Cardiac muscle cell (in vitro differentiated cells and primary cell): Measurements from ENCODE around the gene WNT9B. TPM values are rescaled to one million over a fixed set of nuclear protein-coding genes. Genes with fewer than 3 reads are reported as not detected.

Experiments used
- DNase-seq, 2 donors: peaks; one replicate each; pipeline versions ENCODE4 v3.0.0 to v3.0.0-alpha.2; 2010 to 2017; ENCODE audit warnings: low read depth in 1 of 2, low spot score in 1 of 2
- H3K27ac ChIP-seq: fragments of 200-600 bp; sonication (generic); 2 replicates; pipeline ENCODE4 v1.5.1; 2016
- H3K27me3 ChIP-seq: fragments of 200-600 bp; sonication (generic); 2 replicates; pipeline ENCODE4 v1.6.0; 2016; ENCODE audit warnings: control low read depth
- H3K36me3 ChIP-seq: fragments of 200-600 bp; sonication (generic); 2 replicates; pipeline ENCODE4 v1.5.1; 2016; ENCODE audit warnings: control low read depth
- H3K4me1 ChIP-seq: fragments of 200-600 bp; sonication (generic); 2 replicates; pipeline ENCODE4 v1.8.1; 2017; ENCODE audit warnings: low read depth, mild to moderate bottlenecking, mixed run types
- H3K4me3 ChIP-seq: fragments of 200-600 bp; sonication (generic); 2 replicates; pipeline ENCODE4 v1.5.1; 2016; ENCODE audit warnings: mild to moderate bottlenecking
- H3K9me3 ChIP-seq: fragments of 200-600 bp; sonication (generic); 2 replicates; pipeline ENCODE4 v1.5.1; 2017; ENCODE audit warnings: low read depth, mild to moderate bottlenecking, control low read depth
- polyA plus RNA-seq: library from polyadenylated mRNA; unstranded; fragments of >200 nt; fragmentation: Nextera tagmentation; extraction: Ambion mirVana; gene quantifications from 2 replicates; pipeline ENCODE4 v1.2.1, GENCODE V29; 2016
- total RNA-seq: library from RNA; depleted of rRNA; stranded (reverse); fragments of >200 nt; gene quantifications from 2 replicates; pipeline ENCODE4 v1.2.3, GENCODE V29; 2016
- TF ChIP-seq, protein P1 (sequence below): IDR thresholded peaks from 2 replicates; pipeline ENCODE4 v1.5.1; 2012; ENCODE audit warnings: low read depth, mild to moderate bottlenecking, low read length

Gene WNT9B
- total and polyA plus RNA-seq, 2 experiments from 2014 or later = 0.33 TPM; not detected in 1

DNA sequence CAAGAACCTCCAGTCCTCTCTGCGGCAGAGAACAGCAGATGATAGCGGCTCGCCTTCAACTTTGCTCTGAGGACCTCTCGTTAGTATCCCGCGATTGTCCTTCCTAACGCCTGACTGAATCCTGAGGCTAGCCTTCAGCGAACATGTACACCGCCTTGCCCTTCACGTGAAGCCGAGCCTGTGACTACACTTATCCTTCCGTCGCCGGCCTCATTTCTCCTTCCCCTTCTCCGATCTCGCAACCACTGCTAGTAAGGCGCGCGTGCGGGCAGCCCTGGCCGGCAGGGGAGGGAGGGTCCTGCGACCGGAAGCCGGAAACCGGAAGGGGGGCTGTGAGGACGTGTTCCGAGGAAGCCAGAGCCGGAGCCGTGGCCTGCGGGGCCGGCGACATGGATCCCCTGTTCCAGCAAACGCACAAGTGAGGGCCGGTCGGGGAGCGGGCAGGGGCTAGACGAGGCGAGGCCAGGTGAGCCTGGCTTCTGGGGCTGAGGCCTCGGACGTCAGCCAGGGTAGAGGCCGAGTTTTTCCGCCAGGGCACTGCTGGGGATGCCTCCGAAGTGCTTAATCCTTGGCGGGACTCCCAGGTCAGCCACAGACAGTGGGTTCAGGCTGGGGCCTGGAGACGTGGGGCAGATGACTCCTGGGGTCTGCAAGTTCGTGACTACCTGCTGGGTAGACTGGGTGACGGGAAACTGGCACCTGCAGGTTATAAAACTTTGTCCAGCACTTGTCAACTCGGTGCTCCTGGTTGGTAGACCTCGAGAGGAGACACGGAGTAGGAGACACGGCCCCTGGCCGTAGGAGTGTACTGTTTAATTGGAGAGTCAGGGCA lies 71.6 kb downstream of the WNT9B start, which contains the start of gene GOSR2:
Gene GOSR2 (plus strand): TSS at position 357 of the 832 bp plus-strand sequence. CDS start 33 bp downstream, at position 390.
- Histone ChIP-seq H3K27ac (peak within 1 kb of the TSS; percentile 98), H3K4me1 (peaks cover 7% of the 10 kb centered on the region), H3K9me3 (no peaks in the 10 kb centered on the region), H3K36me3 (no peaks in the 10 kb centered on the region), H3K27me3 (no peaks in the 10 kb centered on the region), H3K4me3 (peak within 1 kb of the TSS; percentile 72)
- peak; percentile 90 to 92 for DNase-seq
- TF ChIP-seq, protein P1, sequence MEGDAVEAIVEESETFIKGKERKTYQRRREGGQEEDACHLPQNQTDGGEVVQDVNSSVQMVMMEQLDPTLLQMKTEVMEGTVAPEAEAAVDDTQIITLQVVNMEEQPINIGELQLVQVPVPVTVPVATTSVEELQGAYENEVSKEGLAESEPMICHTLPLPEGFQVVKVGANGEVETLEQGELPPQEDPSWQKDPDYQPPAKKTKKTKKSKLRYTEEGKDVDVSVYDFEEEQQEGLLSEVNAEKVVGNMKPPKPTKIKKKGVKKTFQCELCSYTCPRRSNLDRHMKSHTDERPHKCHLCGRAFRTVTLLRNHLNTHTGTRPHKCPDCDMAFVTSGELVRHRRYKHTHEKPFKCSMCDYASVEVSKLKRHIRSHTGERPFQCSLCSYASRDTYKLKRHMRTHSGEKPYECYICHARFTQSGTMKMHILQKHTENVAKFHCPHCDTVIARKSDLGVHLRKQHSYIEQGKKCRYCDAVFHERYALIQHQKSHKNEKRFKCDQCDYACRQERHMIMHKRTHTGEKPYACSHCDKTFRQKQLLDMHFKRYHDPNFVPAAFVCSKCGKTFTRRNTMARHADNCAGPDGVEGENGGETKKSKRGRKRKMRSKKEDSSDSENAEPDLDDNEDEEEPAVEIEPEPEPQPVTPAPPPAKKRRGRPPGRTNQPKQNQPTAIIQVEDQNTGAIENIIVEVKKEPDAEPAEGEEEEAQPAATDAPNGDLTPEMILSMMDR = no peak

DNA sequence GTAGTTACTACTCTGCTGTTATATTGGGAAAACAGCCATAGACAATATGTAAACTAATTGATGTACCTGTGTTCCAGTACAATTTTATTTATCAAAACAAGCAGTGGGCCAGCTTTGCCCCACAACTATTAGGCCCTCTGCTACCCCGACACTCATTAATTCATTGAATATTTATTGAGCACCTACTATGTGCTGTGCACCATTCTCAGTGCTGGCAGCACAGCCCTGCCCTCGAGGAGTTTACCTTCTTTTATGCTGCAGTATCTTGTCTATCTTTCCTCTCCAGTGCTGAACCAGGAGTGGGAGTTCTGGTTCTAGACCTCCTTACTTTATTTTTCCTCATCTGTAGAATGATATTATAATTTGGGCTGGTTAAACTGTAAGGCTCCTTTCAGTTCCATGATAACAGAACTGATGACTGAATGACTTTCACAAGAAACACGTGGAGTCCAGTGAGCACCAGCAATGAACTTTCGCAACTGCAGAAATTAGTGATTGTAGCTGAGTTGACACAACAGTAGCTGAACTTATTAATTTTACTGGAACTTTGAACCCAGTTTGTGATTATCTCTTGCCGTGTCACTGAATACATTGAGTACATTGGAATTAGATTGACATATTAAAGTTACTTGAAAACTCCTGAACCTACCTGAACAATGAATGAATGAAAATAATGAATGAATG lies 73.9 kb downstream of the WNT9B start:
- Histone ChIP-seq H3K9me3 (no peaks in the 10 kb centered on the region), H3K36me3 (no peaks in the 10 kb centered on the region), H3K4me3 (no peak overlapping the region), H3K27me3 (no peaks in the 10 kb centered on the region), H3K4me1 (peaks cover 7% of the 10 kb centered on the region), H3K27ac (no peak overlapping the region)
- peak in 1 of 2 donors; percentile 16 for DNase-seq
- TF ChIP-seq, protein P1 = no peak

DNA sequence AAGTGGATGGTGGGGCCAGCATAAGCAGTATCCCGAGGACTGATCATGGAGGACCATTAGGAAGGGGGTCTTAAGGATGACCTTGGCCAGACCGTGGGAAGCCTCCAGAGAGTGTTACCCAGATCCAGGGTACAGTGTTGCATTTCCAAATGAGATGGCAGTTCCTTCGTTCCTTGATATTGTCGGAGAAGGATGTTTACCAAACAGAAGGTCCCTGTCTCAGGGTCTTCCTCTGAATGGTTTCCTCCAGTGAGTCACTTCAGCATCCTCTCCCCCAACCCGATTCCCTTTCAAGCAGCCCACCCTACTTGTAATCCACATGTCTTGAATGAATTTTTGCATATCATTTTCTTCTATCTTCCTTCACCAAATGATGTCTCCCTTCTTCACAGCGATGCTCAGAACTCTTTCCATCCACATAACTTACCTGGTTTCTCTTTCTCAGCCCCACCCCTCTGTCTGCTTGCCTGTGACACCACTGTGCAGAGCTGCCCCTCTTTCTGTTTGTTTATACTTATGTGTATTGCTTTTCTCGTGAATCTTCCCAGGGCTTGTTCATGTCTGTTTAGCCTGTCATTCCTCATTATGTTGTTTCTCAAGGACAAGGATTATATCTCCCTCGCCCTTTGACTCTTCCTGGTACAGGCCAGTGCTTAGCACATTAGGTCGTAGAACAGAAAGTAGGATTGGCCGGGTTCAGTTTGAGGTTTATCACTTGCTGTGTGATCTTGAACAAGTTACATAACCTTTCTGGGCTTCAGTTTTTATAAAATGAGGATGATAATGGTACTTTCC lies 77.3 kb downstream of the WNT9B start:
- Histone ChIP-seq H3K9me3 (no peaks in the 10 kb centered on the region), H3K27ac (no peak overlapping the region), H3K4me1 (peaks cover 7% of the 10 kb centered on the region), H3K27me3 (no peaks in the 10 kb centered on the region), H3K4me3 (no peak overlapping the region), H3K36me3 (peaks cover 27% of the 10 kb centered on the region)
- no peak for DNase-seq
- TF ChIP-seq, protein P1 = no peak

DNA sequence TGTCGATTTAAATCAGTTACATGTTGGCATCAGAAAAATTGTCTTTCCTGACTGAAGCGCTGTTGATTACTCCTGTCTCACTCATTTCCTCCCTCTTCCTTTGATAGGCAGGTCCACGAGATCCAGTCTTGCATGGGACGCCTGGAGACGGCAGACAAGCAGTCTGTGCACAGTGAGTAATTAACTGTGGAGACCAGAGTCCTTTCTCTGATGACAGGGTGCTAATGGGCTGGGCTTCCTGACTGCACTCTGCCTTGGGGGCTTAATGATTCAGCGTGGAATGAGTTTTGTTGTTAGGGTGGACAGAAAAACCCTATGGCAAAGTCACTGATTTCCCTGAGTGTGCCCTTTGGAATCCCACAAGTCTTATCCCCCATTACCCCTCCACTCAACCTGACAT lies 78.0 kb downstream of the WNT9B start:
- Histone ChIP-seq H3K4me3 (no peak overlapping the region), H3K27me3 (no peaks in the 10 kb centered on the region), H3K36me3 (peaks cover 33% of the 10 kb centered on the region), H3K4me1 (peaks cover under 1% of the 10 kb centered on the region), H3K27ac (no peak overlapping the region), H3K9me3 (no peaks in the 10 kb centered on the region)
- TF ChIP-seq, protein P1 = no peak
- no peak for DNase-seq

DNA sequence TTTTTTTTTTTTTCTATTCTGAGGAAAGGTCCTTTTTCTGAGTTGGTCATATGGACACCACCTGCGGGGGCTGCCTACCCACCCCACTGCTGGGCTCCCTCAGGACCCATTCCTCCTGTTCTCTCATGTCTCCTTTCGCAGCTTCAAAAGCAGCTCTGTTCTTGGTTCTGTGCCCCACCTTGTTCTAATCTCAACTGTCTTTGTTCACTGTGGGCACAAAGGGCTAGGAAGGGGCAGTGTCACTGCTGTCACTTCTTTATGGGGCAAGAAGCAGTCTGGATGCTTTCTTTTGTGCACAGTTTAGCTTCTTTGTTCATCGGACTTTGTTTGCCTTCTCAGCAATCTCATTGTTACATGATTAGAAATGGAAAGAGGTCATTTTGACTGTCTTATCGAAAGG lies 78.7 kb downstream of the WNT9B start:
- TF ChIP-seq, protein P1 = no peak
- no peak for DNase-seq
- Histone ChIP-seq H3K4me1 (no peaks in the 10 kb centered on the region), H3K27me3 (no peaks in the 10 kb centered on the region), H3K4me3 (no peak overlapping the region), H3K27ac (no peak overlapping the region), H3K9me3 (no peaks in the 10 kb centered on the region), H3K36me3 (peaks cover 37% of the 10 kb centered on the region)
